GM18520 (cell line): Measurements from ENCODE around the gene NT5M.
"Not testable (repeated sequence)": the region's sequence is repeated elsewhere in the genome, so short reads cannot be mapped to it uniquely, and the experiment has no call there.

ENCODE experiments used
- ATAC-seq: cut with Tn5 transposase; IDR thresholded peaks from one replicate; pipeline ENCODE4 v1.9.1; 2021; ENCODE audit not compliant: unreplicated experiment

The NT5M gene

GRCh38 chr17:17301659-17302058, 1.5 kb upstream of the NT5M start:
- ATAC-seq = not testable (repeated sequence)

- no peak for ATAC-seq
These were observed 796 bp downstream of the NT5M start for GRCh38 chr17:17303847-17304490.

GRCh38 chr17:17304521-17304985, 1.4 kb downstream of the NT5M start:
- ATAC-seq = no peak

GRCh38 chr17:17305281-17305801, 2.2 kb downstream of the NT5M start:
- peak; percentile 73 for ATAC-seq

GRCh38 chr17:17309356-17309755, 6.2 kb downstream of the NT5M start:
- no peak for ATAC-seq

- ATAC-seq = no peak
These were observed 10.3 kb downstream of the NT5M start for GRCh38 chr17:17313350-17313991.

- no peak for ATAC-seq
These were observed 11.4 kb downstream of the NT5M start for GRCh38 chr17:17314501-17315071.

- ATAC-seq = no peak
These were observed 12.1 kb downstream of the NT5M start for GRCh38 chr17:17315142-17315821.

- ATAC-seq = no peak
These were observed 17.2 kb downstream of the NT5M start for GRCh38 chr17:17320188-17320910.

- ATAC-seq = no peak
These were observed 17.7 kb downstream of the NT5M start for GRCh38 chr17:17320911-17321220.

- ATAC-seq = no peak
These were observed 18.3 kb downstream of the NT5M start for GRCh38 chr17:17321356-17322025.

- ATAC-seq = no peak
These were observed 19.6 kb downstream of the NT5M start for GRCh38 chr17:17322516-17323510.

GRCh38 chr17:17324616-17325015, 21.4 kb downstream of the NT5M start:
- no peak for ATAC-seq

- no peak for ATAC-seq
These were observed 22.1 kb downstream of the NT5M start for GRCh38 chr17:17325228-17325627.

- ATAC-seq = no peak
These were observed 22.6 kb downstream of the NT5M start for GRCh38 chr17:17325816-17326215.

- no peak for ATAC-seq
These were observed 23.2 kb downstream of the NT5M start for GRCh38 chr17:17326275-17326875.

- no peak for ATAC-seq
These were observed 25.1 kb downstream of the NT5M start for GRCh38 chr17:17328251-17328650.

- no peak for ATAC-seq
These were observed 38.3 kb downstream of the NT5M start for GRCh38 chr17:17341452-17341851.
